K562 (cell line): ENCODE results near the gene VRK3. TPM values are rescaled to one million over a fixed set of nuclear protein-coding genes. Genes with fewer than 3 reads are reported as not detected.
A peak's percentile ranks its signal among the peaks of the same experiment; 100 is the strongest.

Experiments
- ATF1 ChIP-seq, 2 experiments: fragments of 450-650 bp in 1 of 2; IDR thresholded peaks; 2 replicates each; pipeline ENCODE4 v1.6.1; 2016; ENCODE audit warnings: missing compliant biosample characterization in 1 of 2, missing genetic modification characterization in 1 of 2
- CEBPZ ChIP-seq: fragments of 150-350 bp; IDR thresholded peaks from 2 replicates; pipeline ENCODE4 v1.6.1; 2014; ENCODE audit warnings: low read depth, mild to moderate bottlenecking, low read length, borderline replicate concordance
- CSDE1 ChIP-seq, 2 experiments: fragments of 450-650 bp; IDR thresholded peaks; 2 replicates each; pipeline ENCODE4 v1.6.1; 2016; ENCODE audit warnings: mild to moderate bottlenecking in 1 of 2
- CTBP1 ChIP-seq: fragments of 450-650 bp; IDR thresholded peaks from 2 replicates; pipeline ENCODE4 v1.6.1; 2016; ENCODE audit warnings: borderline replicate concordance
- E2F4 ChIP-seq: sonication (generic); formaldehyde crosslinking; IDR thresholded peaks from 2 replicates; pipeline ENCODE4 v1.8.0; 2022; ENCODE audit warnings: mild to moderate bottlenecking, low read depth, missing genetic modification reagents
- ELF1 ChIP-seq: fragments of 200-800 bp; sonication (Bioruptor generic); IDR thresholded peaks from 2 replicates; pipeline ENCODE4 v1.6.1; 2016; ENCODE audit warnings: missing genetic modification characterization, missing compliant biosample characterization
- FOXA3 ChIP-seq, 2 experiments: fragments of 450-650 bp in 1 of 2; sonication (generic) in 1 of 2; formaldehyde crosslinking; IDR thresholded peaks in 1 of 2; conservative IDR thresholded peaks in 1 of 2; 2 replicates each; pipeline versions ENCODE4 v1.4.0 to v1.8.0; 2020 to 2022; ENCODE audit warnings: mild to moderate bottlenecking in 2 of 2, missing genetic modification reagents in 1 of 2
- GABPB1 ChIP-seq: sonication (generic); formaldehyde crosslinking; IDR thresholded peaks from 2 replicates; pipeline ENCODE4 v1.8.0; 2022; ENCODE audit warnings: mild to moderate bottlenecking, missing genetic modification reagents
- KDM1A ChIP-seq, 2 experiments: fragments of 450-650 bp; IDR thresholded peaks; 2 replicates each; pipeline ENCODE4 v1.6.1; 2016; ENCODE audit warnings: mild to moderate bottlenecking in 2 of 2
- L3MBTL2 ChIP-seq: fragments of 450-650 bp; IDR thresholded peaks from 2 replicates; pipeline ENCODE4 v1.6.1; 2016; ENCODE audit warnings: mild to moderate bottlenecking, moderate library complexity
- MAFF ChIP-seq: IDR thresholded peaks from 2 replicates; pipeline ENCODE4 v1.6.1; 2012; ENCODE audit warnings: low read length, improper control_type of control experiment
- MCM2 ChIP-seq: fragments of 450-650 bp; IDR thresholded peaks from 2 replicates; pipeline ENCODE4 v1.6.1; 2017; ENCODE audit warnings: low read depth, mild to moderate bottlenecking
- MECOM ChIP-seq: fragments of 250-450 bp; sonication (Bioruptor Pico); IDR thresholded peaks from 2 replicates; pipeline ENCODE4 v1.8.0; 2022; ENCODE audit warnings: inconsistent platforms
- MYNN ChIP-seq, 2 experiments: sonication (generic); formaldehyde crosslinking in 1 of 2; IDR thresholded peaks; 2 replicates each; pipeline versions ENCODE4 v1.5.0 to v1.6.1; 2016 to 2020; ENCODE audit warnings: antibody characterized with exemption in 1 of 2, missing genetic modification reagents in 1 of 2
- NCOA6 ChIP-seq: fragments of 450-650 bp; IDR thresholded peaks from 2 replicates; pipeline ENCODE4 v1.6.1; 2017; ENCODE audit warnings: mild to moderate bottlenecking
- NFRKB ChIP-seq: fragments of 450-650 bp; IDR thresholded peaks from 2 replicates; pipeline ENCODE4 v1.6.1; 2016; ENCODE audit warnings: low read depth
- NUFIP1 ChIP-seq: fragments of 450-650 bp; IDR thresholded peaks from 2 replicates; pipeline ENCODE4 v1.6.1; 2018; ENCODE audit not compliant: partially characterized antibody
- PCBP2 ChIP-seq: fragments of 200-400 bp; formaldehyde crosslinking; IDR thresholded peaks from 2 replicates; pipeline ENCODE4 v1.6.1; 2018; ENCODE audit warnings: low read length, low read depth, mild to moderate bottlenecking, moderate library complexity; ENCODE audit not compliant: poor library complexity, severe bottlenecking
- SAFB ChIP-seq: fragments of 200-400 bp; formaldehyde crosslinking; IDR thresholded peaks from 2 replicates; pipeline ENCODE4 v1.6.1; 2017; ENCODE audit warnings: low read depth, low read length, borderline replicate concordance
- SIN3A ChIP-seq, 2 experiments: fragments of 150-350 bp in 1 of 2; IDR thresholded peaks; 2 replicates each; pipeline ENCODE4 v1.6.1; 2011 to 2016; ENCODE audit warnings: borderline replicate concordance in 2 of 2, low read depth in 2 of 2, low read length in 2 of 2, mild to moderate bottlenecking in 2 of 2, moderate library complexity in 2 of 2; ENCODE audit not compliant: control insufficient read depth in 1 of 2
- STAG1 ChIP-seq: sonication (generic); formaldehyde crosslinking; IDR thresholded peaks from 2 replicates; pipeline ENCODE4 v1.5.0; 2020; ENCODE audit warnings: missing genetic modification reagents, borderline replicate concordance
- SUPT5H ChIP-seq: fragments of 450-650 bp; IDR thresholded peaks from 2 replicates; pipeline ENCODE4 v1.6.1; 2016
- TRIM28 ChIP-seq: fragments of 450-650 bp; IDR thresholded peaks from 2 replicates; pipeline ENCODE4 v1.6.1; 2017
- ZNF3 ChIP-seq: fragments of 250-450 bp; sonication (Bioruptor Pico); IDR thresholded peaks from 2 replicates; pipeline ENCODE4 v1.5.0; 2021; ENCODE audit warnings: mild to moderate bottlenecking, moderate library complexity
- ZNF584 ChIP-seq: fragments of 200-800 bp; sonication (Bioruptor generic); IDR thresholded peaks from 2 replicates; pipeline ENCODE4 v1.6.1; 2016; ENCODE audit warnings: low read depth, mild to moderate bottlenecking, missing genetic modification characterization, missing compliant biosample characterization
- polyA plus RNA-seq, 8 experiments: library from polyadenylated mRNA; depleted of rRNA in 4 of 8; stranded (reverse) in 5 of 8; unstranded in 3 of 8; fragments of >200 nt; fragmentation: Nextera tagmentation in 2 of 8; fragmentation: Illumina TruSeq in 1 of 8; extraction: Ambion mirVana in 2 of 8; extraction: Trizol in 1 of 8; gene quantifications; 2 replicates each; pipeline versions ENCODE4 v1.2.1 to v1.2.3, GENCODE V29; 2011 to 2014; ENCODE audit warnings: inconsistent platforms in 1 of 8, missing spikeins in 1 of 8
- total RNA-seq, 7 experiments: library from RNA; depleted of rRNA in 6 of 7; stranded (reverse); fragments of >200 nt in 6 of 7; fragmentation: Illumina TruSeq in 2 of 7; extraction: Trizol in 2 of 7; gene quantifications; 2 replicates each; pipeline versions ENCODE4 v1.2.1 to v1.2.3, GENCODE V29; 2011 to 2021; ENCODE audit warnings: low replicate concordance in 1 of 7

VRK3 gene
- total and polyA plus RNA-seq, 9 of the 15 experiments (the other 6 are each of a cell fraction or from before 2014, with no cell fraction given), result 25.6 to 94.3 (median 42.9) TPM

DNA sequence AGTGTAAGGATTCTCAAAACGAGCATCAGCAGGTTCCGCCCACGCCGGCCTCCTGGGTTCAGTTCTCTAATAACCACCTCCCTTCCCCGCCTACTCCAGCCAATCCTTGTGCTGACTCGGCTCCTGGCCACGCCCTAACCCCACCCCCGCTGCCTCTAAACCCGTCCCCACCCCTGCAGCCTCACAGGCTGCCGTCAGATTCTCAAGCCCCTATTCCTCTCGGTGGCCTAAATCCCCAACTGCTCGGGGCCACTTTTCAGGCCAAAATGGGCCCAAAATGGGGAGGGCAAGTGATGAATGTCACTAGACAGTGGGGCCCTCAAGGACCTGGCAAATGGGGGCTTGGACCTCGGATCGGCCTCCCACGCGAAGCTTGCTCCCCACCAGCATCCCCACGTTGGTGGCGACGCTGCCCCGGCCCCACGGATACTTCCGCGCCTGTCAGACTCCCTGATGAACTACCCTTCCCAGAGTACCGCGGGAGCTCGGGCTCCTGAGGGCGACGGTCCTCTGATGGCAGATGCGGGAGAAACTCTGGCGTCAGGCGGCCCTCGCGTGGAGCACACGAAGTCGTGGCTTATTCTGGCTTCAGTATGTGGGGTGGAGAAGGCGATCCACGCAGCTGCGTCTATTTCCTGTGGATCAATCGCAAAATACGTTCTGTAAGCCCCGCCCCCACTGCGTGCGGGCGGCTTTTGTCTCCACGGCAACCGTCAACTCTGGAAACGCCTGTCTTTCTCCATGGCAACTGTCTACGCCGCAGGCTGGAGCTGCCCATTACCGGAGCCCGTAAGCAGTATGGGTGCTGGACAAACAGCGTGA, 25.4 kb upstream of the VRK3 start (continued):
- TF ChIP-seq ATF1 (CRISPR knock-in tag; IDR thresholded peaks at IDR 0.05) (no peak), ATF1 (tag; IDR thresholded peaks at IDR 0.05) (peak; percentile 73), ZNF3 (no peak), ELF1 (tag) (peak; percentile 47; the same call in 1 of the 2 replicates), MYNN (IDR thresholded peaks at IDR 0.05) (peak; percentile 94), MYNN (CRISPR knock-in tag; IDR thresholded peaks at IDR 0.05) (no peak), CSDE1 (IDR thresholded peaks at IDR 0.05) (peak in 1 of 2 experiments; percentile 89; a peak in 2 of 4 replicates), PCBP2 (no peak), FOXA3 (CRISPR knock-in tag; conservative IDR thresholded peaks at IDR 0.05 in 1 of 2, IDR thresholded peaks at IDR 0.05 in 1 of 2) (no peak), KDM1A (IDR thresholded peaks at IDR 0.05) (no peak), CEBPZ (no peak), STAG1 (no peak), SUPT5H (peak; percentile 46; the same call in 1 of the 2 replicates), NFRKB (no peak), NUFIP1 (no peak), L3MBTL2 (peak; percentile 66), NCOA6 (no peak), SAFB (peak; percentile 59; the same call in 1 of the 2 replicates), MAFF (no peak), SIN3A (IDR thresholded peaks at IDR 0.05; ENCODE audit: borderline replicate concordance in 2 of 2, control insufficient read depth in 1 of 2, low read depth in 2 of 2, low read length in 2 of 2) (peak; percentile 84 to 89; a peak in 2 of 4 replicates), E2F4 (CRISPR knock-in tag) (no peak), MECOM (CRISPR knock-in tag) (no peak), MCM2 (no peak), CTBP1 (peak; percentile 57; the same call in 1 of the 2 replicates), GABPB1 (peak; percentile 58; the same call in 1 of the 2 replicates), ZNF584 (CRISPR knock-in tag) (no peak), TRIM28 (no peak)
